Calu3 (cell line): ENCODE results near the gene CARMIL1. TPM values are rescaled to one million over a fixed set of nuclear protein-coding genes. Genes with fewer than 3 reads are reported as not detected.
A peak's percentile ranks its signal among the peaks of the same experiment; 100 is the strongest.
"Not testable (repeated sequence)": the region's sequence is repeated elsewhere in the genome, so short reads cannot be mapped to it uniquely, and the experiment has no call there.

Source experiments
- BruUV-seq: library from RNA; stranded (reverse); fragments of 400-500 nt; replicated peaks from 2 replicates; lab custom pipeline; 2021; lab: Mats Ljungman, UMichigan
- CTCF ChIA-PET: fragments of 300-600 bp; sonication (Branson Sonifier 250); formaldehyde crosslinking; loops from one replicate; lab custom pipeline; 2022; ENCODE audit warnings: antibody characterized with exemption; lab: Charles Lee
- DNase-seq: peaks from one replicate; pipeline ENCODE4 v3.0.0; 2022
- H3K27ac Mint-ChIP-seq: one replicate; pipeline ENCODE4 v1.8.0; 2022; ENCODE audit warnings: mixed read lengths; ENCODE audit not compliant: unreplicated experiment
- H3K27me3 Mint-ChIP-seq: one replicate; pipeline ENCODE4 v1.8.0; 2022; ENCODE audit warnings: mixed read lengths; ENCODE audit not compliant: unreplicated experiment
- H3K36me3 Mint-ChIP-seq: one replicate; pipeline ENCODE4 v1.8.0; 2022; ENCODE audit warnings: mild to moderate bottlenecking, moderate library complexity, mixed read lengths; ENCODE audit not compliant: insufficient read depth, unreplicated experiment
- H3K4me1 Mint-ChIP-seq: one replicate; pipeline ENCODE4 v1.8.0; 2022; ENCODE audit warnings: mild to moderate bottlenecking, low read depth, mixed read lengths; ENCODE audit not compliant: unreplicated experiment
- H3K4me3 Mint-ChIP-seq: one replicate; pipeline ENCODE4 v1.8.0; 2022; ENCODE audit warnings: mild to moderate bottlenecking, low read depth, moderate library complexity, mixed read lengths; ENCODE audit not compliant: unreplicated experiment
- H3K9me3 Mint-ChIP-seq: one replicate; pipeline ENCODE4 v1.8.0; 2022; ENCODE audit warnings: low read depth, mixed read lengths; ENCODE audit not compliant: unreplicated experiment
- CTCF ChIP-seq: fragments of 200-600 bp; IDR thresholded peaks from one replicate; pipeline ENCODE4 v1.8.0; 2022; ENCODE audit warnings: antibody characterized with exemption; ENCODE audit not compliant: unreplicated experiment
- intact Hi-C: fragments of 100-400 bp; cut with micrococcal nuclease; formaldehyde crosslinking; loops from one replicate; pipeline ENCODE4 v1.10.0; 2022; ENCODE audit not compliant: unreplicated experiment
- total RNA-seq: library from RNA; stranded (reverse); gene quantifications from 2 replicates; pipeline ENCODE4 v1.2.3, GENCODE V29; 2022

CARMIL1 gene
- total RNA-seq, 1 experiment from 2014 or later, result 92.4 TPM

GRCh38 chr6:25377664-25378063, 98.5 kb downstream of the CARMIL1 start:
- intact Hi-C loops, result no loop called here
- no peak overlapping the region for H3K27ac Mint-ChIP-seq
- DNase-seq, result no peak
- no peak for TF ChIP-seq CTCF
- no peaks in the 10 kb centered on the region for H3K27me3 Mint-ChIP-seq
- H3K36me3 Mint-ChIP-seq, result no peaks in the 10 kb centered on the region
- no peak overlapping the region for H3K4me3 Mint-ChIP-seq
- peaks cover 3% of the 10 kb centered on the region for H3K9me3 Mint-ChIP-seq
- CTCF ChIA-PET, result interaction anchor here (0.9 to 1.1 kb wide), 2 partner anchors 8 to 112 kb away, joined by 3 read pairs; no protein-coding TSS in a partner anchor
- H3K4me1 Mint-ChIP-seq, result peaks cover 41% of the 10 kb centered on the region
- no TSS peak for BruUV-seq

- H3K4me1 Mint-ChIP-seq, result peaks cover 22% of the 10 kb centered on the region
- no peak for DNase-seq
- intact Hi-C loops, result no loop called here
- peaks cover 3% of the 10 kb centered on the region for H3K9me3 Mint-ChIP-seq
- H3K27ac Mint-ChIP-seq, result no peak overlapping the region
- H3K27me3 Mint-ChIP-seq, result no peaks in the 10 kb centered on the region
- TF ChIP-seq CTCF, result no peak
- CTCF ChIA-PET, result no interaction called here
- no peaks in the 10 kb centered on the region for H3K36me3 Mint-ChIP-seq
- BruUV-seq, result no TSS peak
- H3K4me3 Mint-ChIP-seq, result no peak overlapping the region
Measured at GRCh38 chr6:25381077-25381476, 101.9 kb downstream of the CARMIL1 start.

GRCh38 chr6:25382476-25382875, 103.3 kb downstream of the CARMIL1 start:
- H3K36me3 Mint-ChIP-seq, intact Hi-C loops, DNase-seq, CTCF ChIA-PET, H3K27ac Mint-ChIP-seq, H3K4me3 Mint-ChIP-seq, H3K27me3 Mint-ChIP-seq, BruUV-seq, H3K9me3 Mint-ChIP-seq: not testable (repeated sequence)
- peaks cover 27% of the 10 kb centered on the region for H3K4me1 Mint-ChIP-seq

- no peak for TF ChIP-seq CTCF
- CTCF ChIA-PET, result no interaction called here
- intact Hi-C loops, result no loop called here
- Mint-ChIP-seq H3K27me3 (no peaks in the 10 kb centered on the region), H3K4me1 (peaks cover 33% of the 10 kb centered on the region), H3K9me3 (peaks cover 3% of the 10 kb centered on the region), H3K27ac (no peak overlapping the region), H3K4me3 (no peak overlapping the region), H3K36me3 (no peaks in the 10 kb centered on the region)
- DNase-seq, result no peak
- BruUV-seq, result no TSS peak
Measured at GRCh38 chr6:25384234-25384633, 105.1 kb downstream of the CARMIL1 start.

- CTCF ChIA-PET, result interaction anchor here (0.5 kb wide), 2 partner anchors 9 to 398 kb away, joined by 3 read pairs; no protein-coding TSS in a partner anchor
- intact Hi-C loops, result no loop called here
- no TSS peak for BruUV-seq
- Mint-ChIP-seq H3K4me3 (no peak overlapping the region), H3K27me3 (no peaks in the 10 kb centered on the region), H3K36me3 (no peaks in the 10 kb centered on the region), H3K4me1 (peaks cover 39% of the 10 kb centered on the region), H3K9me3 (peaks cover 3% of the 10 kb centered on the region), H3K27ac (peak overlapping the region; percentile 29)
- TF ChIP-seq CTCF, result no peak
- no peak for DNase-seq
Measured at GRCh38 chr6:25384967-25385366, 105.8 kb downstream of the CARMIL1 start.
